Panc1 (cell line): ENCODE results near the gene TEX35. TPM values are rescaled to one million over a fixed set of nuclear protein-coding genes. Genes with fewer than 3 reads are reported as not detected.

Experiments used
- ATAC-seq: fragments of 200-7000 bp; cut with Tn5 transposase; 2 replicates; pipeline ENCODE4 v1.9.1; 2020; ENCODE audit warnings: mild to moderate bottlenecking, moderate library complexity
- BruUV-seq: library from RNA; stranded (reverse); fragments of 400-500 nt; replicated peaks from 2 replicates; lab custom pipeline; 2021; lab: Mats Ljungman, UMichigan
- CTCF ChIA-PET: fragments of 300-600 bp; sonication (Branson Sonifier 250); formaldehyde crosslinking; loops from one replicate; lab custom pipeline; 2022; ENCODE audit warnings: antibody characterized with exemption; lab: Charles Lee
- POLR2A ChIA-PET: fragments of 300-600 bp; sonication (Branson Sonifier 250); formaldehyde crosslinking; loops from one replicate; lab custom pipeline; 2022; ENCODE audit warnings: antibody characterized with exemption; lab: Charles Lee
- DNase-seq: peaks from one replicate; pipeline ENCODE4 v3.0.0-alpha.2; 2010; ENCODE audit warnings: low read depth, low spot score
- H3K27ac ChIP-seq: 2 replicates; pipeline ENCODE4 v1.5.1; 2011; ENCODE audit warnings: mild to moderate bottlenecking, low read length, inconsistent platforms
- H3K27me3 ChIP-seq: fragments of 200-500 bp; sonication (Bioruptor generic); 2 replicates; pipeline ENCODE4 v1.6.0; 2014; ENCODE audit warnings: low read length, inconsistent platforms; ENCODE audit not compliant: control insufficient read depth, insufficient read depth
- H3K36me3 ChIP-seq: fragments of 200-500 bp; sonication (Bioruptor generic); 2 replicates; pipeline ENCODE4 v1.5.1; 2014; ENCODE audit warnings: inconsistent platforms, mild to moderate bottlenecking, low read length, moderate library complexity; ENCODE audit not compliant: control insufficient read depth, insufficient read depth
- H3K4me1 ChIP-seq: 2 replicates; pipeline ENCODE4 v1.5.1; 2011; ENCODE audit warnings: inconsistent platforms, mild to moderate bottlenecking, low read length, moderate library complexity; ENCODE audit not compliant: control insufficient read depth, insufficient read depth
- H3K4me3 ChIP-seq, 2 experiments: 2 replicates each; pipeline ENCODE4 v1.5.1; 2011 to 2012; ENCODE audit warnings: low read depth in 2 of 2, low read length in 2 of 2, mild to moderate bottlenecking in 2 of 2, inconsistent platforms in 1 of 2, moderate library complexity in 1 of 2
- H3K9me3 ChIP-seq: fragments of 200-500 bp; sonication (Bioruptor generic); 2 replicates; pipeline ENCODE4 v1.5.1; 2014; ENCODE audit warnings: low read depth, mild to moderate bottlenecking, inconsistent platforms, low read length, moderate library complexity; ENCODE audit not compliant: control insufficient read depth, insufficient read depth
- POLR2AphosphoS5 ChIP-seq: IDR thresholded peaks from 2 replicates; pipeline ENCODE4 v1.6.1; 2012; ENCODE audit warnings: mild to moderate bottlenecking, low read depth, low read length, moderate library complexity
- SIN3A ChIP-seq: IDR thresholded peaks from 2 replicates; pipeline ENCODE4 v1.6.1; 2012; ENCODE audit warnings: low read depth, mild to moderate bottlenecking, low read length, moderate library complexity, borderline replicate concordance; ENCODE audit not compliant: insufficient read depth
- TCF7L2 ChIP-seq: IDR thresholded peaks from 2 replicates; pipeline ENCODE4 v1.6.1; 2011; ENCODE audit warnings: mild to moderate bottlenecking, low read depth, low read length, inconsistent platforms
- in situ Hi-C: cut with HindIII; loops from 2 replicates; pipeline ENCODE4 v1.10.0; 2016; ENCODE audit warnings: low sequenced_read_pairs, low pct_unique_long_range_greater_than_20kb
- intact Hi-C: fragments of 100-400 bp; cut with micrococcal nuclease; formaldehyde crosslinking; loops from one replicate; pipeline ENCODE4 v1.10.0; 2022; ENCODE audit not compliant: unreplicated experiment
- total RNA-seq: library from RNA; stranded (reverse); gene quantifications from one replicate; pipeline ENCODE4 v1.2.1, GENCODE V29; 2021; ENCODE audit not compliant: unreplicated experiment
- TF ChIP-seq, protein P1 (sequence below), 2 experiments: IDR thresholded peaks; 2 replicates each; pipeline ENCODE4 v1.6.1; 2011 to 2012; ENCODE audit warnings: low read depth in 2 of 2, control low read depth in 1 of 2, low read length in 1 of 2, mild to moderate bottlenecking in 1 of 2, moderate library complexity in 1 of 2; ENCODE audit not compliant: insufficient read depth in 1 of 2
- TF ChIP-seq, protein P2 (sequence below): fragments of 450-650 bp; IDR thresholded peaks from 2 replicates; pipeline ENCODE4 v1.5.1; 2017; ENCODE audit warnings: mild to moderate bottlenecking

The TEX35 gene
- total RNA-seq, 1 experiment from 2014 or later, result not detected

DNA sequence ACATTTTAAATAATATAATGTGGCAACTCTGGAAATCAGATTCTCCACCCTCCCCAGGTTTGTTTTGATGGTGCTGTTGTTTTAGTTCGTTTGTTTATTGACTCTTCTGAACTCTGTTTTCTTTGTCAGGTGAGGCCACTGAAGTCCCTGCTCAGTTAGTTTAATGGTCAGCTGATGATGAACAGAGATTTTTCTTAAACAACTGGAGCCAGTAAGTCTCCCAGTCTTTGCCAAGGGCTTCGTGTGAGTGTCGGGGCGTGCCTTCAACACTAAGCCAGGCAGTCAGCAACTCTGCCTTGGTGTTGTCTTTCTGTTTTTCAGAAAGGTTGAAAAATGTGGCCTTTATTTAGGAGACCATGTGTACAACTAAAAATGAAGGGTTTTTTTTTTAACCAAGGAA lies 58.9 kb downstream of the TEX35 start:
- CTCF ChIA-PET, result no interaction called here
- Histone ChIP-seq H3K4me3 (no peak overlapping the region), H3K36me3 (no peaks in the 10 kb centered on the region), H3K27ac (no peak overlapping the region), H3K27me3 (no peaks in the 10 kb centered on the region), H3K9me3 (no peaks in the 10 kb centered on the region), H3K4me1 (no peaks in the 10 kb centered on the region)
- in situ Hi-C loops (no loop called here), intact Hi-C loops (no loop called here)
- POLR2A ChIA-PET, result no interaction called here
- ATAC-seq (no peak), DNase-seq (no peak)
- TF ChIP-seq, protein P1, sequence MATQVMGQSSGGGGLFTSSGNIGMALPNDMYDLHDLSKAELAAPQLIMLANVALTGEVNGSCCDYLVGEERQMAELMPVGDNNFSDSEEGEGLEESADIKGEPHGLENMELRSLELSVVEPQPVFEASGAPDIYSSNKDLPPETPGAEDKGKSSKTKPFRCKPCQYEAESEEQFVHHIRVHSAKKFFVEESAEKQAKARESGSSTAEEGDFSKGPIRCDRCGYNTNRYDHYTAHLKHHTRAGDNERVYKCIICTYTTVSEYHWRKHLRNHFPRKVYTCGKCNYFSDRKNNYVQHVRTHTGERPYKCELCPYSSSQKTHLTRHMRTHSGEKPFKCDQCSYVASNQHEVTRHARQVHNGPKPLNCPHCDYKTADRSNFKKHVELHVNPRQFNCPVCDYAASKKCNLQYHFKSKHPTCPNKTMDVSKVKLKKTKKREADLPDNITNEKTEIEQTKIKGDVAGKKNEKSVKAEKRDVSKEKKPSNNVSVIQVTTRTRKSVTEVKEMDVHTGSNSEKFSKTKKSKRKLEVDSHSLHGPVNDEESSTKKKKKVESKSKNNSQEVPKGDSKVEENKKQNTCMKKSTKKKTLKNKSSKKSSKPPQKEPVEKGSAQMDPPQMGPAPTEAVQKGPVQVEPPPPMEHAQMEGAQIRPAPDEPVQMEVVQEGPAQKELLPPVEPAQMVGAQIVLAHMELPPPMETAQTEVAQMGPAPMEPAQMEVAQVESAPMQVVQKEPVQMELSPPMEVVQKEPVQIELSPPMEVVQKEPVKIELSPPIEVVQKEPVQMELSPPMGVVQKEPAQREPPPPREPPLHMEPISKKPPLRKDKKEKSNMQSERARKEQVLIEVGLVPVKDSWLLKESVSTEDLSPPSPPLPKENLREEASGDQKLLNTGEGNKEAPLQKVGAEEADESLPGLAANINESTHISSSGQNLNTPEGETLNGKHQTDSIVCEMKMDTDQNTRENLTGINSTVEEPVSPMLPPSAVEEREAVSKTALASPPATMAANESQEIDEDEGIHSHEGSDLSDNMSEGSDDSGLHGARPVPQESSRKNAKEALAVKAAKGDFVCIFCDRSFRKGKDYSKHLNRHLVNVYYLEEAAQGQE (IDR thresholded peaks at IDR 0.05; ENCODE audit: insufficient read depth in 1 of 2, low read depth in 2 of 2, low read length in 1 of 2), result no peak
- TF ChIP-seq POLR2AphosphoS5 (no peak), TCF7L2 (no peak), SIN3A (no peak)
- TF ChIP-seq, protein P2, sequence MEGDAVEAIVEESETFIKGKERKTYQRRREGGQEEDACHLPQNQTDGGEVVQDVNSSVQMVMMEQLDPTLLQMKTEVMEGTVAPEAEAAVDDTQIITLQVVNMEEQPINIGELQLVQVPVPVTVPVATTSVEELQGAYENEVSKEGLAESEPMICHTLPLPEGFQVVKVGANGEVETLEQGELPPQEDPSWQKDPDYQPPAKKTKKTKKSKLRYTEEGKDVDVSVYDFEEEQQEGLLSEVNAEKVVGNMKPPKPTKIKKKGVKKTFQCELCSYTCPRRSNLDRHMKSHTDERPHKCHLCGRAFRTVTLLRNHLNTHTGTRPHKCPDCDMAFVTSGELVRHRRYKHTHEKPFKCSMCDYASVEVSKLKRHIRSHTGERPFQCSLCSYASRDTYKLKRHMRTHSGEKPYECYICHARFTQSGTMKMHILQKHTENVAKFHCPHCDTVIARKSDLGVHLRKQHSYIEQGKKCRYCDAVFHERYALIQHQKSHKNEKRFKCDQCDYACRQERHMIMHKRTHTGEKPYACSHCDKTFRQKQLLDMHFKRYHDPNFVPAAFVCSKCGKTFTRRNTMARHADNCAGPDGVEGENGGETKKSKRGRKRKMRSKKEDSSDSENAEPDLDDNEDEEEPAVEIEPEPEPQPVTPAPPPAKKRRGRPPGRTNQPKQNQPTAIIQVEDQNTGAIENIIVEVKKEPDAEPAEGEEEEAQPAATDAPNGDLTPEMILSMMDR, result no peak
- BruUV-seq, result no TSS peak

Other genes with a start within 250 kb of the TEX35 start
- gene CLEC20A, start 16.1 kb upstream of the TEX35 start, total RNA-seq, result not detected
- 5.4 TPM for gene RALGPS2, start 212.1 kb downstream of the TEX35 start, total RNA-seq